ENCODE results near the gene SIX1.

SIX1 gene

GRCh38 chr14:60648934-60649874 is at the start of gene SIX1:
TSS of gene SIX1 (minus strand) at chr14:60649477. CDS start at chr14:60649189, 288 bp downstream.
- FAIRE-seq: no peak

- no peak for FAIRE-seq
Observed at GRCh38 chr14:60695327-60695726, 46.0 kb upstream of the SIX1 start.

- no peak for FAIRE-seq
Observed at GRCh38 chr14:60691383-60692113, 42.3 kb upstream of the SIX1 start.

- no peak for FAIRE-seq
Observed at GRCh38 chr14:60686865-60687264, 37.6 kb upstream of the SIX1 start.

GRCh38 chr14:60684203-60684602 is 34.9 kb upstream of the SIX1 start:
- FAIRE-seq: no peak

- no peak for FAIRE-seq
Observed at GRCh38 chr14:60681271-60681670, 32.0 kb upstream of the SIX1 start.

- no peak for FAIRE-seq
Observed at GRCh38 chr14:60680511-60680910, 31.2 kb upstream of the SIX1 start.

GRCh38 chr14:60679566-60680258 is 30.4 kb upstream of the SIX1 start:
- FAIRE-seq: no peak

- FAIRE-seq: no peak
Observed at GRCh38 chr14:60677701-60678100, 28.4 kb upstream of the SIX1 start.

GRCh38 chr14:60670989-60671388 is 21.7 kb upstream of the SIX1 start:
- FAIRE-seq: no peak

- FAIRE-seq: no peak
Observed at GRCh38 chr14:60668431-60669112, 19.3 kb upstream of the SIX1 start.

GRCh38 chr14:60665177-60665550 is 15.9 kb upstream of the SIX1 start:
- FAIRE-seq: no peak

GRCh38 chr14:60662982-60663381 is 13.7 kb upstream of the SIX1 start:
- no peak for FAIRE-seq

- FAIRE-seq: no peak
Observed at GRCh38 chr14:60661721-60662120, 12.4 kb upstream of the SIX1 start.

GRCh38 chr14:60658909-60659585 is 9.8 kb upstream of the SIX1 start:
- FAIRE-seq: no peak

GRCh38 chr14:60658211-60658690 is 9.0 kb upstream of the SIX1 start:
- FAIRE-seq: no peak

- no peak for FAIRE-seq
Observed at GRCh38 chr14:60657456-60658210, 8.4 kb upstream of the SIX1 start.

GRCh38 chr14:60656686-60657455 is 7.6 kb upstream of the SIX1 start:
- FAIRE-seq: no peak

- no peak for FAIRE-seq
Observed at GRCh38 chr14:60655898-60656685, 6.8 kb upstream of the SIX1 start.

Measured in colon (tissue), 2 donors.